ENCODE measurements around the gene MAP2K7. TPM values are rescaled to one million over a fixed set of nuclear protein-coding genes. Genes with fewer than 3 reads are reported as not detected.

MAP2K7 gene
- total RNA-seq: 10 to 100 TPM in 3 of 4 donors, 1 to 10 TPM in 1; 9.9 to 16.2 (median 12.4) TPM

- TF ChIP-seq CTCF (IDR thresholded peaks at IDR 0.05; ENCODE audit: low read depth): no peak
Measured at GRCh38 chr19:7903244-7904073, at the start of gene MAP2K7. MAP2K7 (plus strand) TSS chr19:7903877; CDS start chr19:7903945, 68 bp downstream.

- TF ChIP-seq CTCF (IDR thresholded peaks at IDR 0.05; ENCODE audit: low read depth): no peak
Measured at GRCh38 chr19:7855426-7856108, 48.1 kb upstream of the MAP2K7 start.

- no peak for TF ChIP-seq CTCF (IDR thresholded peaks at IDR 0.05; ENCODE audit: low read depth)
Measured at GRCh38 chr19:7856109-7856591, 47.5 kb upstream of the MAP2K7 start.

DNA sequence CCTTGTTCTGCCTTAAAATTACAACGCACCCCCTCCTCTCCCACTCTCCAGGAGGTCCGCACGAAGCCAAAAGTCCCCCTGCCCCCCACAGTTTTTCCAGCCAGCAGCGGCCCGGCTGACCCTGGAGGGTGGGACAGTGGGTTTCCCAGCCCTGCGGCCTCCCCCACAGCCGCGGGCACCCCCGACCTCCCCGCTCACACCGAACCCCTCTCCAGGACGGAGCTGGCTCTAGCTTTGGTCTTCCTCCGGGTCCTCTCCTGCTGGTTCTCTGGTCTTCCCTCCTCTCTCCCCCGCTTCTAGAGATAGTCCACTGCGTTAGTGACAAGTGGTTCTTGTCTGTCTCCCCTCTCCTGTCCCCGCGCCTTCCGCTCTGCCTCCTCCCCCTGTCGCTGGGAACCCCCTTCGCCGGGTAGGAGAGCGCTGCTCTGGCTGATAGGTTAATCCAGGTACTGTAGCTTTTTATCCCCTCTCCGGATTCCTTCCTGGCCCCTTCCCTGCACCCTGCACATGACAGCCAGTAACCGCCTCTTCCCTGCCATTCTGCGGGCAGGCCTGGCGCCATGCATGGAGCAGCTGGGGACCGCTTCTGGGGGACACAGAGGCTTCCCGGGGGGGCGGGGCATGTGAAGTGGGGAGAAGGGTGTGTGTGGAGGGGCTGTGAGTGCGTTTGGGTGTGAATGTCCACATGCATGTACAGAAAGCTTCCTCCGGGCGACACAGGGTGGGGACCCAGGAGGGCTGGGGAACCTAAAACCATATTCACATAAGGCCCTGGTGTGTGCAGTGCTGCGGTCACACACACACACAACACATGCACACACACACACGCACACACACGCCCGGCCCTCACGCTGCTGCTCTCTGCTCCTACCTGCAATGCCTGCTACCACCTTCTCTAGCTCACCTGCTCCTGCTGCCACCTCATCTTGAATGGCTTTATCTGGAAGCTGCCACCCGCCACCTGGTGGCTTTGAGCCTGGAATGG is 46.7 kb upstream of the MAP2K7 start:
- TF ChIP-seq CTCF (IDR thresholded peaks at IDR 0.05; ENCODE audit: low read depth): no peak

- no peak for TF ChIP-seq CTCF (IDR thresholded peaks at IDR 0.05; ENCODE audit: low read depth)
Measured at GRCh38 chr19:7857727-7858108, 46.0 kb upstream of the MAP2K7 start.

DNA sequence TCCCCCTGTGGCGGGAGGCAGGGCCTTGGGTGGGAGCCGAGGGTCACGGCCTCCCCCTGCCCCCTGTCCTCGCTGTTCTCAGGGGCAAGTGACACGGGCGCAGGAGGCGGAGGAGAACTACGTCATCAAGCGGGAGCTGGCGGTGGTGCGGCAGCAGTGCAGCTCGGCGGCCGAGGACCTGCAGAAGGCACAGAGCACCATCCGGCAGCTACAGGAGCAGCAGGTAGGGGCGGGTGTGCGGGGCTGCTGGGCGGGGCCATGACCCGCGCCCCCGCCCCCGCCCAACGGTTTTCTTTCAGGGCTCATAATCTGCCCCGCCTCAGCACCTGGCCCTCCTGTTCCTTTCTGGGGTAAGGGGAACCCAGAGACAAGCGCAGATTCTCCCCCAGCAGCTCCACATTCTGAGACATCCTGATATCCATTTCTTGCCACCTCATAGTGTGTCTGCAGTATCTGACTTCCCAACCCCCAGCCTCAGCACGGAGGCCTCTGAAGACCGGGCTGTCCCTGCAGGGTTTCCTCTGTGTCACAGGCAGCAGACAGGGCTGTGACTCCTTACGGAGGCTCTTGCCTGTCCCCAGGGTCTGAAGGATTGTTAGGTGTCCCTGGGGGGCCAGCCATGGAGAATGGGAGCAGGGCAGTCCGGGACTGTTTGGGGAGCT is 45.4 kb upstream of the MAP2K7 start:
- no peak for TF ChIP-seq CTCF (IDR thresholded peaks at IDR 0.05; ENCODE audit: low read depth)

All from subcutaneous adipose tissue (tissue), 4 donors.